Left ventricle myocardium inferior (tissue), 1 donor: ENCODE results near the gene TOMM40L. TPM values are rescaled to one million over a fixed set of nuclear protein-coding genes. Genes with fewer than 3 reads are reported as not detected.
A peak's percentile ranks its signal among the peaks of the same experiment; 100 is the strongest.

ENCODE experiments used
- DNase-seq: peaks from one replicate; pipeline ENCODE4 v3.0.0-alpha.2; 2020
- H3K27ac ChIP-seq: fragments of 200-600 bp; replicated peaks from 2 replicates; pipeline ENCODE4 v1.8.0; 2021
- H3K27me3 ChIP-seq: fragments of 200-600 bp; 2 replicates; pipeline ENCODE4 v1.8.0; 2021; ENCODE audit warnings: low read depth
- H3K36me3 ChIP-seq: fragments of 200-600 bp; 2 replicates; pipeline ENCODE4 v1.8.0; 2021
- H3K4me1 ChIP-seq: fragments of 200-600 bp; 2 replicates; pipeline ENCODE4 v1.8.0; 2021
- H3K4me3 ChIP-seq: fragments of 200-600 bp; 2 replicates; pipeline ENCODE4 v1.8.0; 2021; ENCODE audit warnings: mild to moderate bottlenecking, moderate library complexity
- H3K9me3 ChIP-seq: fragments of 200-600 bp; replicated peaks from 2 replicates; pipeline ENCODE4 v1.8.0; 2021
- CTCF ChIP-seq: fragments of 200-600 bp; IDR thresholded peaks from 2 replicates; pipeline ENCODE4 v1.8.0; 2021; ENCODE audit warnings: antibody characterized with exemption, mild to moderate bottlenecking, borderline replicate concordance
- intact Hi-C: fragments of 100-400 bp; cut with micrococcal nuclease; formaldehyde crosslinking; loops from one replicate; pipeline ENCODE4 v1.11.0; 2022
- total RNA-seq: library from RNA; stranded (reverse); fragmentation: NEBNext Ultra II Directional; extraction: Animal tissue kit (Norgen Biotek cat#: 25700); gene quantifications from one replicate; pipeline ENCODE4 v1.2.1, GENCODE V29; 2021
- donor health status: DM: no; HTN: yes; CAD: no; lungs with severe emphysema.

The TOMM40L gene
- total RNA-seq, 1 donor from 2014 or later: 39.3 TPM

- H3K4me1 ChIP-seq: peaks cover 58% of the 10 kb centered on the region
- no peaks in the 10 kb centered on the region for H3K9me3 ChIP-seq
- H3K36me3 ChIP-seq: peaks cover 16% of the 10 kb centered on the region
- no peaks in the 10 kb centered on the region for H3K27me3 ChIP-seq
- no peak overlapping the region for H3K4me3 ChIP-seq
- no peak overlapping the region for H3K27ac ChIP-seq
- DNase-seq: no peak
- intact Hi-C loops: no loop called here
- no peak for TF ChIP-seq CTCF
These were observed 37.5 kb upstream of the TOMM40L start for GRCh38 chr1:161188381-161188780.

GRCh38 chr1:161189036-161189435 is 36.8 kb upstream of the TOMM40L start:
- no peaks in the 10 kb centered on the region for H3K27me3 ChIP-seq
- H3K27ac ChIP-seq: no peak overlapping the region
- intact Hi-C loops: no loop called here
- DNase-seq: no peak
- H3K4me3 ChIP-seq: no peak overlapping the region
- peaks cover 60% of the 10 kb centered on the region for H3K4me1 ChIP-seq
- peaks cover 20% of the 10 kb centered on the region for H3K36me3 ChIP-seq
- TF ChIP-seq CTCF: no peak
- H3K9me3 ChIP-seq: no peaks in the 10 kb centered on the region

DNA sequence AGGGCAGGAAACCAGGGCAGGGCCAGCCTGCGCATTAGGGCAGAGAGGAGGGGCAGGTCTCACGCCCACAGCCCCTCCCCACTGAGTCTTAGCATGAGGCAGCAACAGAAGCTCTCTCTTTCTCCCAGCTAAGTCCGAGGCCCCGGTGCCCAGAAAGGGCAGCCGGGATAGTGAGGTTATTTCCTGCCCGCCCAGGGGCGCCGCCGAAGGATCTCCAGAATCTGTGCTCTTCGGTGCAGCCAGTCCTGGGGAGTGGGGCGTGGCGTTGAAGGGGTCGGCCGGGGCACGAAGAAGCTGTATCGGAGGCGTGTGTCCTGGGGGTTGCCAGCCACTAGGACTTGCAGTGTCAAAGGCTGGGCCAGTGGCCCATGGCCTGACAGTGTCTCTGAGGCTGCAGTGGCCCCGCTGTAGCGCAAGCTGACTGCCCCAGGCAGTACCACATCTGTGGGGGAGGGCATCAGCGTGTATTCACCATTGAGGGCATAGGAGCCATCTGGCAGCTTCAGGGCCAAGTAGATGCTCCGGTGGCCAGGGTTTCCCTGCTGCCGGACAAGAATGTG is 34.8 kb upstream of the TOMM40L start:
- TF ChIP-seq CTCF: no peak
- Histone ChIP-seq H3K36me3 (peaks cover 26% of the 10 kb centered on the region), H3K4me1 (peaks cover 60% of the 10 kb centered on the region), H3K27ac (no peak overlapping the region), H3K4me3 (no peak overlapping the region), H3K27me3 (no peaks in the 10 kb centered on the region), H3K9me3 (no peaks in the 10 kb centered on the region)
- intact Hi-C loops: no loop called here
- no peak for DNase-seq

GRCh38 chr1:161191971-161192370 is 33.9 kb upstream of the TOMM40L start:
- Histone ChIP-seq H3K4me3 (no peak overlapping the region), H3K9me3 (no peaks in the 10 kb centered on the region), H3K27ac (no peak overlapping the region), H3K36me3 (peaks cover 29% of the 10 kb centered on the region), H3K27me3 (no peaks in the 10 kb centered on the region), H3K4me1 (peaks cover 62% of the 10 kb centered on the region)
- intact Hi-C loops: no loop called here
- no peak for DNase-seq
- TF ChIP-seq CTCF: no peak

DNA sequence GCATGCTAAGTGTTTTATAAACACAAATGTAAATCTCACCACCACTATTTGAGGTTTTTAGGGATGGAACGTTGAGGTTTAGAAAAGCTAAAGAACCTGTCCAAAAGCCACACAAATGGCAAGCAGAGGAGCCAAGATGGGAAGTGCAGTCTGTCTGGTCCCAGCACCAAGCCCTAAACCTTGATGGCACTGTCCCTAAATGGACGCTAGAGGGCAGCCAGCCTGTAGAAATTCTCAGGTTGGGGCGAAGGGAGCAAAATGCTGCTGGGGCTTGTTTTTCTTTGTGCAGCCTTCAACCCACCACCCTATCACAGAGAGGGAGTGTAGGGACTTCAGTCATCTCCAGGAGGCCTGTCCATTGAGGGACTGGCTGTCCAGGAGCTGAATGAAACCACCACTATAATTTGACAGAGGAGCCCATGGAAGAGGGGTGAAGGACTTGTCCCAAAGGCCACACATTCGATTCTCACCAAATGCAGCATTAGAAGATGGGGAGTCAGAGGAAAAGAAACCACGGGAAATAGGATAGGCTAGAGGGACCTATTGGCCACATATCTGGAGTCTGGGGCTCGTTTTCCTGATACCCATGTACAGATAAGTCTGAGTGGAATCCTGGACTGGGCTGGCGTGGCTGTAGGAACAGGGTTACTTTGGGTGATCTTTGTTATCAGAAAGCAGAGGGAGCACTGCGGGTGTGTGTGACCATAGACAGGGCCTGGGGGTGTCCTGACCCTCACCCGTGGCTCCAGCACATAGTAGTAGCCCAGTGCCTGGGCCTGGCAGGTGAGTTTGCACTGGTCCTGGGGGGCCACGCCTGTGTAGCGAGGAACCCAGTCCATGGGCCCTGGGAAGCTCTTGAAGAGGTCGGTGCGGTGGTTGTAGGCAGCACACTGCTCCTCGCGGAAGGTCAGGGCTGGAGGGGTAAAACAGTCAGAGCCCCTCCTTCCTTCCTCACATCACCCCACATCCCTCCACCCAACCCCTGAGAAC is 33.1 kb upstream of the TOMM40L start:
- Histone ChIP-seq H3K36me3 (peaks cover 29% of the 10 kb centered on the region), H3K27ac (peak overlapping the region; percentile 37), H3K4me3 (peak overlapping the region; percentile 67), H3K27me3 (no peaks in the 10 kb centered on the region), H3K9me3 (no peaks in the 10 kb centered on the region), H3K4me1 (peaks cover 65% of the 10 kb centered on the region)
- peak; percentile 45 for DNase-seq
- intact Hi-C loops: no loop called here
- TF ChIP-seq CTCF: peak; percentile 89
